ENCODE measurements around the gene DHRSX.
"Not testable (repeated sequence)": the region's sequence is repeated elsewhere in the genome, so short reads cannot be mapped to it uniquely, and the experiment has no call there.

Gene DHRSX

DNA sequence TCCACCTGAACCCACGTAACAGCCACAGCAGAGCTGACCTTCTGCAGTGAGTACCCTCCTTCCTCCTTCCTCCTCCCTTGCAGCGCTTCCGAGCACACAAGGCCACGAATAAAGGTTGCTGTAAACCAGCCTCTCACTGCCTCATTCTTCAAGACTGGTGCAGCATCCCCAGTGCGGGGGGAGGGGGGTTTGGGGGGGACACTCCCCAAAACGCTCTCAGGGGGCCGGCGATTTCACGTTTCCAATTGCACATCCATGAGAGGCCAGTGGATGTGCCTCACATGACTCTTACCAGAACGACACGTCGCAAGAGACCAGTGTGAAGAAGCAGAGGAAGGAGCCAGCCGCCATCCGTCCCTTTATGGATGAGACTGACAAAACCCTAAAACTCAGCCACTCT lies 5.2 kb downstream of the DHRSX start:
- FAIRE-seq, result no peak

DNA sequence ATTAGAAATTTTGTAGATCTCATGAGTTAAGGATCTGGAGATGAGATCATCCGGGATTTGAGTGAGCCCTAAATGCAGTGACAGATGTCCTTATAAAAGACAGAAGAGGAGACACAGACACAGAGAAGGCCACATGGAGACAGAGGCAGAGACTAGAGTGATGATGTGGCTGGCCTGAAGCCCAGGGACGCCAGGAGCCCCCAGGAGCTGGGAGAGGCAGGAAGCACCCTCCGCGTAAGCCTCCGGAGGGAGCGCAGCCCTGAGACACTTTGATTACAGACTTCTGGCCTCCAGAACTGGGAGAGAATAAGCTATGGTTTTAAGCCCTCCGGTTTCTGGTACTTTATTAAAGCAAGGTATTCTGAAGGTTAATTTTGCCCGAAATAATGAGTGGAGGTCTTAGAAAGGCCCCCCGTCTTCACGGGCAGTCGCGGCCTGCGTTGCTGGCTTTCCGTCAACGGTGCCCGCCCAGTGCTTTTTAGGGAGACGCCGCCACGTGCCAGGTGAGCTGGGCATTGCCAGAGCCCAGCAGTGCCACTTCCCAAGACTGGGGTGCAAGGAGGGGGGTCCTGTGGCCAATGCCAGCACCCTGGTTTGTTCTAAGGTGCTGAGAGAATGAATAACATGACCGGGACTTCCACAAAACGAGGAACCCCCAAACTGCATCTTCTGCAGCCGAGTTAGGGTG lies 8.1 kb downstream of the DHRSX start:
- FAIRE-seq, result no peak

DNA sequence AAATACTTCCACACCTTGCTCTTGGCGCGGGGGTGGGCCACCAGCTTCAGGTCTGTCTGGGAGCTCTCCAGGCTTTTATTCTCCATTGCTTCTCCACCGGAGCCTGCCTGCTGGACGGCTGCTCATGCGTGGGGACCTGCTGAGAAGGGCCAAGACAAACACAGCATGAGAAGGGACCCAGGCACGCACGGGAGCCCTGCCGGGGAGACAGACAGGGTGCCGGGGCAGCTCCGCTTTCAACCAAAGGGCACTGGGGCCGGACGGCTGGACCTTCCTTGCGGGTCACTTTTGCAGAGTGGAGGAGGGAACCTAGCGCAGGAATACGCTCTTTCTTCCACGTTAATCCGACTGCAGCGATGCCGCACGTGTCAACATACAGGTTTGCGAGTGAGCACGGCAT lies 10.1 kb downstream of the DHRSX start:
- FAIRE-seq, result no peak

DNA sequence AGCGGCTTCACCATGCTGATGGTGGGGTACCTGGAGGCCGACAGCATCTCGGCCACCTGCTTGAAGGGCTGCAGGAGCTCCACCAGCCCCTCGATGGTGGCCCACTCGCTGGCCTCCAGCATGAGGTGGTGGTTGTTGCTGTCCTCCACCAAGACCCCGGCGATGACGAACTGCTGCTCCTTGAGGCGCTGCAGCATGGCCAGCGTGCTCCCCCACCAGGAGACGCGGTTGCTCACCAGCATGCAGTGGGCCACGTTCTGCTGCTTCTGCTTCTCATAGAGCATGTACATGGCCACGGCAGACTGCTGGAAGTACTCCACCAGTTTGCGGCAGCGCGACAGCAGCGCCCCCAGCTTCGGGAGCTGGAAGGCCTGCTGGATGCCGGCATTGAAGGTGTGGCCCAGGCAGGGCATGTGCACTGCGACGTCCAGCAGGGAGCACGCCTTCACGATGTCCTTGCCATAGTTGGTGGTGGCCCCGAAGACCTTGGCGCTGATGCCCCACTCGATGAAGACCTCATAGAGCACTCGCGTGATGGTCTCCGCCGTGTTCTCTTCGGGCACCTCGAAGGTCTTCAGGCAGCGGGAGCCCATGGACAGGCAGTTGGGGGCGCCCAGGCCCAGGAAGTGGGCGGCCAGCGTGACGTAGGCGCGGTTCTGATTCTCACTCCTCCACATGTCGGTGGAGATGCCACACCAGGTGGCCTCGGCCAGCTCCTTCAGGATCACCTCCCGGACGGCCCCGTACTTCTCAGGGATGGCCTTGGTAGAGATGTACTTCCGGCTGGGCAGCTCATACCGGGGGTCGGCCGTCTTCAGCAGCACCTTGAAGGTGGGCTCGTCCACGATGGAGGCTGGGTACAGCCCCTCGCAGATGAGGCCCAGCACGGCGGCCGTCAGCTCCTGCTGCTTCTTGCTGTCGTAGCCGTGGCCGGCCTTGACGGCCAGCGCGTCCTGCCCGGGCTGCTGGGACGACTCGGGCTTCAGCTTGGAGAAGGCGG lies 11.0 kb downstream of the DHRSX start:
- no peak for FAIRE-seq

GRCh38 chrX:2488621-2489285 lies 12.0 kb downstream of the DHRSX start:
- no peak for FAIRE-seq

- FAIRE-seq, result no peak
Measured at GRCh38 chrX:2487366-2487765, 13.4 kb downstream of the DHRSX start.

DNA sequence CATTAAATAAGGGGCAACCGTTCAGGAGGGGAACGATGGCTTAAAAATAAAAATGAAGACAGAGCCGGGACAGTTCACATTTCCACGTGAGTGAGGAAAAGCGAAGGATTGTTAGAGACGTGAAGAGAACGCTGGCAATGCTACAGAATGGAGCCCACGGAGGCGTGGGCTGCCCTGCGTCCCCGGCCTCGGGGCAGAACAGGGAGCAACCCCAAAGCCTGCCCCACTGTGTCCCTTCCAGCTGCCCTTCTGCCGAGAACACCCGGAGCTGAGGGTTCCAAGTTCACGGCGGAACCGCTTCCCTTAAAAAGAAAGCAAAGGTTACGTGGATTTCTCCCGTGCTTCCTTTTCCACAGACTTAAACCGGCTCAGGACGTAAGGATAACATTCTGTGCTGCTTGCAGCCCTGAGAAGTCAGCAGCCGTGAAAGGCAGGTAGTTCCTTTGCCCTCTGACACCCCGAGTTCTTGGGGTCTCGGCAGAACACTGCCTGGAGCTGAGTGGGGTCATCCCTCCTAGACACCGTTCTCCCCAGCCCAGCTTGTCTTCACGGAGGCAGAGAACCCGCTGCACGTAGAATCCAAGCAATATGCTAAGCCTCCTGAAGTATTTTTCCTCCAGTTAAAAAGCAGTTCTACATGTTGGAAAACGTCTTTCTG lies 14.2 kb downstream of the DHRSX start:
- FAIRE-seq, result no peak

- FAIRE-seq, result no peak
Measured at GRCh38 chrX:2485789-2486345, 14.9 kb downstream of the DHRSX start.

- no peak for FAIRE-seq
Measured at GRCh38 chrX:2484721-2485648, 15.8 kb downstream of the DHRSX start.

DNA sequence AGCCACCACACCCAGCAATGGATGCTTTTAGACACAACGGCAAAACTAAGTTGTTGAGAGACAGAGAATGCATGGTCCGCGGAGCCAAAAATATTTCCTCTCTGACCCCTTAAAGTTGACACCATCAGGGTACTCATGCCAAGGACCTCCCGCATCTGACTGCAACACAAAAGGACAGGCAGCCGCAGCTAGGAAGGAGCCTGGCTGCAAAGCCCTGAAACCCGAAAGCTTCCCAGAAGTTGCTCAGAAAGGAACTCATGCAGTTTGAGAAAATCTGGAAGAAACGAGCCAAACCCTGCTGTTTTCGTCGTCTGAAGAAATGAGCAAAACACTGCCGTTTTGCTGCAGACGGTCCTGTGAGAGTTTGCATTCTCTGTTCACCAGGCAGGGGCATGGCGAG lies 16.5 kb downstream of the DHRSX start:
- no peak for FAIRE-seq

- no peak for FAIRE-seq
Measured at GRCh38 chrX:2483398-2484060, 17.2 kb downstream of the DHRSX start.

- FAIRE-seq, result not testable (repeated sequence)
Measured at GRCh38 chrX:2481597-2481996, 19.2 kb downstream of the DHRSX start.

GRCh38 chrX:2479982-2480381 lies 20.8 kb downstream of the DHRSX start:
- FAIRE-seq, result not testable (repeated sequence)

GRCh38 chrX:2479420-2479780 lies 21.4 kb downstream of the DHRSX start:
- FAIRE-seq, result no peak

DNA sequence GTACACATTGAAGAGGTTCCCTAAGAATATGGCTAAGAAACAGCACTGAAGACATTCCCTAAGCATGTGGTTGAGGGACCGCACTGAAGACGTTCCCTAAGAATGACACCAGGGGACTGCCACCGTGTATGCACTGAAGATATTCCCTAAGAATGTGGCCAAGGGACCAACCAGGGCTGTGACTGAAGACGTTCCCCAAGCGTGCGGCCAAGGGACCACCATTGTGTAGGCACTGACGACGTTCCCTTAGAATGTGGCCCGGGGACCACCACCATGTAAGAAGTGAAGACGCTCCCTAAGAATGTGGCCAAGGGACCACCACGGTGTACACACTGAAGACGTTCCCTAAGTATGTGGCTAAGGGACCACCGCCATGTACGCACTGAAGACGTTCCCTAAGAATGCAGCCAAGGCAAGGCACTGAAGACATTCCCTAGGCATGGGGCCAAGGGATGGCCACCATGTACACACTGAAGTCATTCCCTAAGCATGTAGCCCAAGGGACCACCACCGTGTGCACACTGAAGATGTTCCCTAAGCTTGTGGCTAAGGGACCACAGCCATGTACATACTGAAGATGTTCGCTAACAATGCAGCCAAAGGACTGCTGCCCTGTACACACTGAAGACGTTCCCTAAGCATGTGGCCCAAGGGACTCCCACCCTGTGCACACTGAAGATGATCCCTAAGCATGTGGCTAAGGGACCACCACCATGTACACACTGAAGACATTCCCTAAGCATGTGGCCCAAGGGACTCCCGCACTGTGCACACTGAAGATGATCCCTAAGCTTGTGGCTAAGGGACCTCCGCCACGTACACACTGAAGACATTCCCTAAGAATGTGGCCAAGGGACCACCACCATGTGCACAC lies 22.0 kb downstream of the DHRSX start:
- no peak for FAIRE-seq

GRCh38 chrX:2477313-2477712 lies 23.5 kb downstream of the DHRSX start:
- FAIRE-seq, result not testable (repeated sequence)

DNA sequence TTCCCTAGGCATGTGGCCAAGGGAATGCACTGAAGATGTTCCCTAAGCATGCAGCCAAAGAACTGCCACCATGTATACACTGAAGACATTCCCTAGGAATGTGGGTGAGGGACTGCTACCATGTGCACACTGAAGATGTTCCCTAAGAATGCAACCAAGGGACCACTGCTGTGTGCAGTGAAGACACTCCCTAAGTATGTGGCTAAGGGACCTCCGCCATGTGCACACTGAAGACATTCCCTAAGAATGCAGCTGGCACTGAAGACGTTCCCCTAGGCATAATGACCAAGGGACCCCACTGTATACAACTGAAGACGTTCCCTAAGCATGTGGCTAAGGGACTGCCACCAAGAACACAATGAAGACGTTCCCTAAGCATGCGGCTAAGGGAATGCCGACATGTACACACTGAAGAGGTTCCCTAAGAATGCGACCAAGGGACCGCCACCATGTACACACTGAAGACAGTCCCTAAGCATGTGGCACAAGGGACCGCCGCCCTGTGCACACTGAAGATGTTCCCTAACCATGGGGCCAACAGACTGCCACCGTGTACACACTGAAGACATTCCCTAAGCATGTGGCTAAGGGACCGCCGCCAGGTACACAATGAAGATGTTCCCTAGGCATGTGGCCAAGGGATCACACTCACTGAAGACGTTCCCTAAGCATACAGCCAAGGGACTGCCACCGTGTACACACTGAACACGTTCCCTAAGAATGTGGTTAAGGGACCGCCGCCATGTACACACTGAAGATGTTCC lies 25.6 kb downstream of the DHRSX start:
- no peak for FAIRE-seq

DNA sequence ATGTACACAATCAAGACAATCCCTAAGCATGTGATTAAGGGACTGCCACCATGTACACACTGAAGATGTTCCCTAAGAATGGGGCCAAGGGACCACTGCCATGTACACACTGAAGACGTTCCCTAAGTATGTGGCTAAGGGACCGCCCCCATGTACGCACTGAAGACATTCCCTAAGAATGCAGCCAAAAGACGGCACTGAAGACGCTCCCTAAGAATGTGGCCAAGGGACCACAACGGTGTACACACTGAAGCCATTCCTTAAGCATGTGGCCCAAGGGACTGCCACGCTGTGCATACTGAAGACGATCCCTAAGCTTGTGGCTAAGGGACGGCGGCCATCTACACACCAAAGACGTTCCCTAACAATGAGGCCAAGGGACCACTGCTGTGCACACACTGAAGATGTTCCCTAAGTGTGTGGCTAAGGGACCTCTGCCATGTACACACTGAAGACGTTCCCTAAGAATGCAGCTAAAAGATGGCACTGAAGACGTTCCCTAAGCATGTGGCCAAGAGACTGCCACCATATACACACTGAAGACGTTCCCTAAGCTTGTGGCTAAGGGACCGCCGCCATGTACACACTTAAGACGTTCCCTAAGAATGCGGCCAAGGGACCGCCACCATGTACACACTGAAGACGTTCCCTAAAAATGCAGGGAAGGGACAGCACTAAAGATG lies 26.4 kb downstream of the DHRSX start:
- FAIRE-seq, result no peak

- FAIRE-seq, result not testable (repeated sequence)
Measured at GRCh38 chrX:2473064-2473463, 27.7 kb downstream of the DHRSX start.
